COLO829 (cell line): ENCODE results near the gene ZNHIT1.
A peak's percentile ranks its signal among the peaks of the same experiment; 100 is the strongest.
"Not testable (repeated sequence)": the region's sequence is repeated elsewhere in the genome, so short reads cannot be mapped to it uniquely, and the experiment has no call there.

ENCODE experiments used
- DNase-seq: peaks from one replicate; pipeline ENCODE4 v3.0.0; 2012; ENCODE audit warnings: low spot score

Gene ZNHIT1

GRCh38 chr7:101186844-101187428, 31.0 kb upstream of the ZNHIT1 start:
- DNase-seq: no peak

GRCh38 chr7:101189109-101189508, 28.9 kb upstream of the ZNHIT1 start:
- DNase-seq: no peak

- no peak for DNase-seq
Observed at GRCh38 chr7:101195884-101196283, 22.1 kb upstream of the ZNHIT1 start.

GRCh38 chr7:101197991-101198390, 20.0 kb upstream of the ZNHIT1 start:
- DNase-seq: no peak

GRCh38 chr7:101198476-101198875, 19.5 kb upstream of the ZNHIT1 start:
- DNase-seq: no peak

GRCh38 chr7:101199522-101199921, 18.4 kb upstream of the ZNHIT1 start:
- DNase-seq: not testable (repeated sequence)

GRCh38 chr7:101200504-101200861, 17.5 kb upstream of the ZNHIT1 start:
- DNase-seq: no peak

GRCh38 chr7:101200862-101201599, 16.9 kb upstream of the ZNHIT1 start, which contains the start of gene MOGAT3:
Gene MOGAT3 (minus strand): TSS chr7:101201036. CDS start chr7:101200854, 182 bp downstream.
- DNase-seq: no peak

- no peak for DNase-seq
Observed at GRCh38 chr7:101201695-101202602, 16.0 kb upstream of the ZNHIT1 start.

GRCh38 chr7:101202603-101202918, 15.4 kb upstream of the ZNHIT1 start:
- DNase-seq: no peak

GRCh38 chr7:101203740-101204738, 13.9 kb upstream of the ZNHIT1 start:
- DNase-seq: not testable (repeated sequence)

- DNase-seq: no peak
Observed at GRCh38 chr7:101205901-101206664, 11.9 kb upstream of the ZNHIT1 start.

- no peak for DNase-seq
Observed at GRCh38 chr7:101206665-101207042, 11.3 kb upstream of the ZNHIT1 start.

- DNase-seq: no peak
Observed at GRCh38 chr7:101207459-101207858, 10.5 kb upstream of the ZNHIT1 start.

- no peak for DNase-seq
Observed at GRCh38 chr7:101208794-101209193, 9.2 kb upstream of the ZNHIT1 start.

GRCh38 chr7:101210143-101210542, 7.8 kb upstream of the ZNHIT1 start:
- DNase-seq: no peak

- no peak for DNase-seq
Observed at GRCh38 chr7:101211501-101211900, 6.5 kb upstream of the ZNHIT1 start.

GRCh38 chr7:101212014-101212413, 6.0 kb upstream of the ZNHIT1 start:
- DNase-seq: no peak

GRCh38 chr7:101216001-101216859, 1.7 kb upstream of the ZNHIT1 start:
- peak; percentile 40 for DNase-seq

- DNase-seq: no peak
Observed at GRCh38 chr7:101216860-101217387, 1.0 kb upstream of the ZNHIT1 start.
